ENCODE data around the gene S100A7.

S100A7 gene

DNA sequence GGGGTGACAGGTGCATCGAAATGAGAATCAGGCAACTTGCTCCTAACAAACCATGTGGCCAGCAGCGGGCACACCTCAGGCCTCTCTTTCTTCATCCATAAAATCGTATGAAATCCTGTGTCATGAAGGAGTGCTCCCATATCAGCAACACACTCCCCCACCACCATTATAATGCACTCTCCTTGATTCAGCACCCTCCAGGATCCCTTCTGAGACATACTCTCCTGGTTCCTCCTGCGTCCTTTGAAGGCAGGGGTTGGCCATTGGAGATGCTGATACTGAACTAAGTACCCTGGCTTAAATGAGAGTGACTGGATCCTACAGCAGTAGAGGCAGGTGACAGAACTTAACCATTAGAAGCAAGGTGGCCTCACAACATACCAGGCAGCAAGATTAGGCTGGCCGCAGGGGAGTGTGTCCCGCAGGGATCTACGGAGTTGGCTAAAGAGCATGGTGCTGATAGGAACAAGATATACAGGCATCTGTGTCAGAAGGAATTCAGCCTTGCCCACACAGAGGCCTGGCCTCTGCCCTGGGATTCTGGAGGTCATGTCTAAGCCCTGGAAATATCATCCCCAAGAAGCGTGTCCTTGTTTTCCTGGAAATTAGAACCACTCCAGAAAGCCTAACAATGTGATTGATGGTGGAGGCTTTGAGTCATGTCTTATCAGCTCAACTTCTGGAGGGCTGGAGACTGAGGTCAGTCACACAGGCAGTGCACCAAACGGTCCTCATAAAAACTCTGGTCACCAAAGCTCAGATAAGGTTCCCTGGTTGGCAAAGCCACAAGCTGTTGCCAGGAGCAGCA is 27.4 kb downstream of the S100A7 start:
- Histone ChIP-seq H3K27me3 (replicated peaks) (no peaks in the 10 kb centered on the region), H3K4me3 (ENCODE audit: low read depth, low read length) (no peak overlapping the region), H3K36me3 (replicated peaks) (no peaks in the 10 kb centered on the region), H3K27ac (no peak overlapping the region)
- DNase-seq = no peak
- TF ChIP-seq, protein P1, sequence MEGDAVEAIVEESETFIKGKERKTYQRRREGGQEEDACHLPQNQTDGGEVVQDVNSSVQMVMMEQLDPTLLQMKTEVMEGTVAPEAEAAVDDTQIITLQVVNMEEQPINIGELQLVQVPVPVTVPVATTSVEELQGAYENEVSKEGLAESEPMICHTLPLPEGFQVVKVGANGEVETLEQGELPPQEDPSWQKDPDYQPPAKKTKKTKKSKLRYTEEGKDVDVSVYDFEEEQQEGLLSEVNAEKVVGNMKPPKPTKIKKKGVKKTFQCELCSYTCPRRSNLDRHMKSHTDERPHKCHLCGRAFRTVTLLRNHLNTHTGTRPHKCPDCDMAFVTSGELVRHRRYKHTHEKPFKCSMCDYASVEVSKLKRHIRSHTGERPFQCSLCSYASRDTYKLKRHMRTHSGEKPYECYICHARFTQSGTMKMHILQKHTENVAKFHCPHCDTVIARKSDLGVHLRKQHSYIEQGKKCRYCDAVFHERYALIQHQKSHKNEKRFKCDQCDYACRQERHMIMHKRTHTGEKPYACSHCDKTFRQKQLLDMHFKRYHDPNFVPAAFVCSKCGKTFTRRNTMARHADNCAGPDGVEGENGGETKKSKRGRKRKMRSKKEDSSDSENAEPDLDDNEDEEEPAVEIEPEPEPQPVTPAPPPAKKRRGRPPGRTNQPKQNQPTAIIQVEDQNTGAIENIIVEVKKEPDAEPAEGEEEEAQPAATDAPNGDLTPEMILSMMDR (IDR thresholded peaks at IDR 0.05; ENCODE audit: low read depth, low read length, missing control alignments) = no peak
- in situ Hi-C loops (cut with HindIII; ENCODE audit: low pct_ligation_motif_present, low sequenced_read_pairs) = no loop called here

DNA sequence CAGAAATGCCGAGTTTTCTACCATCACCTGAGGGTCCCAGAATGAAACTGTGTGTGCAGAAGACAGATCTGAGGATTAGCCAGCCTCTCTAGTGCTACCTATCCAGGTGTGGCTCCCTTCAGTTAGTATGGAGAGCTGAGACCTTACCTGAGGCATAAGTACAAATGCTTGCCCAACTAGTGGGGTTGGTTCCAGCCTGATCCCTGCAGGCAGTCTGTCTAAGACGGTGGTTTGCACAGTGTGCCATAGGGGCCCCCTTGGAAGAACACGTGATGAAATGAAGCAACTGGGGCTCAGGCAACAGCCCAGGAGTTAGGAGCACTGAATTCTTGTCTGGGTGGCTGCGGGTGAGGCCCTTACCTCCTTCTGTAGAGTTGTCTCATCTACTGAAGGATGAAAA is 28.5 kb downstream of the S100A7 start:
- DNase-seq = no peak
- TF ChIP-seq, protein P1 (IDR thresholded peaks at IDR 0.05; ENCODE audit: low read depth, low read length, missing control alignments) = no peak
- H3K4me3 ChIP-seq (ENCODE audit: low read depth, low read length) = no peak overlapping the region
- no peaks in the 10 kb centered on the region for H3K36me3 ChIP-seq (replicated peaks)
- in situ Hi-C loops (cut with HindIII; ENCODE audit: low pct_ligation_motif_present, low sequenced_read_pairs) = no loop called here
- no peak overlapping the region for H3K27ac ChIP-seq
- H3K27me3 ChIP-seq (replicated peaks) = no peaks in the 10 kb centered on the region

DNA sequence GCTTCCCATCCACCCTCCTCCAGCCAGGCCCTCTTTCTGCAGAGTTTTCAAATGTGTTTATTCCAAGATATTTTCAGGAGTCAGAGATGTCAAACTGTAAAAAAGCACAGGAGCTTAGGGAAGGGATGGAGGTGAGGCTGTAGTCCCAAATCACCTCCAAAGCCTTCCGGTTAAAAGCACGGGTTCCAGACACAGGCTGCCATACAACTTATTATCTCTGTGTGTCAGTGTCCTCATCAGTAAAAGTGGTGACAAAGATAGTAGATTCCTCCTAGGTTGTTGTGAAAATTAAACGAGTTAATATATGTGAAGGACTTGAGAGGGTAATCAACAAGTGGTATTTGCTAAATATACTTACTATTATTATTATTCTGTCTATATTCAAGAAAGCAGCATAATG is 29.0 kb downstream of the S100A7 start:
- no peak for DNase-seq
- H3K27me3 ChIP-seq (replicated peaks) = no peaks in the 10 kb centered on the region
- H3K27ac ChIP-seq = no peak overlapping the region
- TF ChIP-seq, protein P1 (IDR thresholded peaks at IDR 0.05; ENCODE audit: low read depth, low read length, missing control alignments) = no peak
- no peak overlapping the region for H3K4me3 ChIP-seq (ENCODE audit: low read depth, low read length)
- in situ Hi-C loops (cut with HindIII; ENCODE audit: low pct_ligation_motif_present, low sequenced_read_pairs) = no loop called here
- no peaks in the 10 kb centered on the region for H3K36me3 ChIP-seq (replicated peaks)

DNA sequence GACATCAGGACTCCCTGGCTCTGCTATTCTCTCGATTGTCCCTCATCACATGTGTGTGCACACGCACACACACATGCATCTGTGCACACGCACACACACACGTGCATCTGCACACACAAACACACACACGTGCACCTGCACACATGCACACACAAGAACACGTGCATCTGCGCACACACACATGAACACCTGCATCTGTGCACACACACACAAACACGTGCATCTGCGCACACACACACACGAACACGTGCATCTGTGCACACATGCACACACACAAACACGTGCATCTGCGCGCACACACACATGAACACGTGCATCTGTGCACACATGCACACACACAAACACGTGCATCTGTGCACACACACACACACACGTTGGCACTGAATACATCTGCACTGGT is 29.4 kb downstream of the S100A7 start:
- Histone ChIP-seq H3K27ac (no peak overlapping the region), H3K27me3 (replicated peaks) (no peaks in the 10 kb centered on the region), H3K36me3 (replicated peaks) (no peaks in the 10 kb centered on the region), H3K4me3 (ENCODE audit: low read depth, low read length) (no peak overlapping the region)
- TF ChIP-seq, protein P1 (IDR thresholded peaks at IDR 0.05; ENCODE audit: low read depth, low read length, missing control alignments) = no peak
- DNase-seq = no peak
- in situ Hi-C loops (cut with HindIII; ENCODE audit: low pct_ligation_motif_present, low sequenced_read_pairs) = no loop called here

DNA sequence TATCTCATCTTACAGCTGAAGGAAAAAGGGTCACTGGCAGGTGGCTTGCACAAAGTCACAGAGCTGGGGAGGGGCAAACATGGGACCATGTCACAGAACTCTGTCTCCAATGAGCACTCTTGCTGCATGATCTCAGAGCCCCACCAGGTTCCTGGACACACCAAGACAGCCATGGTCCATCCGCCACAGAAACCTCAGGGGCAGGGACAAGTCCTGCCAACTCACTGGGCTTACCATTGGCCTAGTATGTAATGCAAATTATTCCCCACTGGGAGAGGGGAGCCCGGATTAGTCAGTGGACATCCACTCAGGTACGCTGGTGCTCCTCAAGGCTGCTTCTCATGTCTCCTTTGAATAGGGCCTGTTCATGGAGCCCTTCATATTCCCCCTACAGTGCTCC is 29.9 kb downstream of the S100A7 start:
- Histone ChIP-seq H3K27me3 (replicated peaks) (no peaks in the 10 kb centered on the region), H3K4me3 (ENCODE audit: low read depth, low read length) (no peak overlapping the region), H3K36me3 (replicated peaks) (no peaks in the 10 kb centered on the region), H3K27ac (no peak overlapping the region)
- no peak for DNase-seq
- in situ Hi-C loops (cut with HindIII; ENCODE audit: low pct_ligation_motif_present, low sequenced_read_pairs) = no loop called here
- TF ChIP-seq, protein P1 (IDR thresholded peaks at IDR 0.05; ENCODE audit: low read depth, low read length, missing control alignments) = no peak

DNA sequence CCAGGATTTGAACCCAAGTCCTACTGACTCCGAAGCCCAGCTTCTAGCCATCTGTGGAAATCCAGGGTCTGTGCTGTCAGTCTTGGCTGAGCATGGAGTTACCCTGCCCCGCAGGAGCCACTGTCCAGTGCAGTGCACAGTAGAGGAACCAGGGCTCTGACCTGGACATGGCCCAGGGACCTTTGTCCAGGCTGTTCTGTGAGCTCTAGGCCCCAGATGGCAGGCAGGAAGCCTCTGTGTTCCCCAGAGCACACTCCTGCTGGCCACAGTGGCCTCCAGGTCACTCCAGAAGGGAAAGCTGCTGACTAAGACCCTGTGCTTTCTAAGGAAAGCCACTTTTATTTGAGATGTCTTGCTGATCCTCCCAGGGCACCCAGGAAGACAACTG is 30.3 kb downstream of the S100A7 start:
- no peak for DNase-seq
- Histone ChIP-seq H3K36me3 (replicated peaks) (no peaks in the 10 kb centered on the region), H3K27me3 (replicated peaks) (no peaks in the 10 kb centered on the region), H3K27ac (no peak overlapping the region), H3K4me3 (ENCODE audit: low read depth, low read length) (no peak overlapping the region)
- in situ Hi-C loops (cut with HindIII; ENCODE audit: low pct_ligation_motif_present, low sequenced_read_pairs) = no loop called here
- TF ChIP-seq, protein P1 (IDR thresholded peaks at IDR 0.05; ENCODE audit: low read depth, low read length, missing control alignments) = no peak
